ENCODE measurements around the gene CAPN10.

- TF ChIP-seq ELF4 (IDR thresholded peaks at IDR 0.05) = no peak
- no peak for TF ChIP-seq FOXM1 (IDR thresholded peaks at IDR 0.05; ENCODE audit: borderline replicate concordance)
- no peak for TF ChIP-seq TARDBP (IDR thresholded peaks at IDR 0.05)
- no peak for TF ChIP-seq SP1 (IDR thresholded peaks at IDR 0.05)
- no peak for TF ChIP-seq FOXK2 (IDR thresholded peaks at IDR 0.05)
- TF ChIP-seq NFRKB (IDR thresholded peaks at IDR 0.05) = no peak
- no peak for TF ChIP-seq SUZ12 (IDR thresholded peaks at IDR 0.05)
These were observed 17.9 kb downstream of the CAPN10 start for GRCh38 chr2:240604291-240604938.
